Body of pancreas (tissue), 4 donors: ENCODE measurements around the gene ANGPTL4. TPM values are rescaled to one million over a fixed set of nuclear protein-coding genes. Genes with fewer than 3 reads are reported as not detected.

Experiments
- ATAC-seq: fragments of 150-250 bp; one replicate; pipeline ENCODE4 v1.9.1; 2016
- DNase-seq, 4 donors: peaks; one replicate each; pipeline ENCODE4 v3.0.0-alpha.2; 2019
- H3K27ac ChIP-seq, 4 donors: fragments of 200-600 bp; sonication (generic); 1 replicate in 3 of 4; 2 replicates in 1 of 4; pipeline versions ENCODE4 v1.5.1 to v1.6.1; 2016 to 2019; ENCODE audit warnings: mild to moderate bottlenecking in 1 of 4, mixed read lengths in 1 of 4, moderate library complexity in 1 of 4
- H3K27me3 ChIP-seq, 2 donors: fragments of 200-600 bp; sonication (generic); one replicate each; pipeline ENCODE4 v1.6.0; 2016; ENCODE audit warnings: mild to moderate bottlenecking in 1 of 2
- H3K36me3 ChIP-seq, 2 donors: fragments of 200-600 bp; sonication (generic); replicated peaks in 1 of 2; 2 replicates each; pipeline ENCODE4 v1.5.1; 2016; ENCODE audit warnings: low read depth in 2 of 2; ENCODE audit not compliant: insufficient read depth in 1 of 2
- H3K4me1 ChIP-seq: fragments of 200-600 bp; sonication (generic); one replicate; pipeline ENCODE4 v1.6.0; 2016
- H3K4me3 ChIP-seq, 2 donors: fragments of 200-600 bp; sonication (generic); 1 replicate in 1 of 2; 2 replicates in 1 of 2; pipeline ENCODE4 v1.5.1; 2016 to 2019
- H3K9me3 ChIP-seq, 3 donors: fragments of 200-600 bp; sonication (generic); 1 replicate in 2 of 3; 2 replicates in 1 of 3; pipeline ENCODE4 v1.5.1; 2016
- CTCF ChIP-seq, 7 experiments: fragments of 450-650 bp in 4 of 7; fragments of 200-600 bp in 3 of 7; sonication (generic) in 3 of 7; IDR thresholded peaks; one replicate each; pipeline ENCODE4 v1.5.1; 2016 to 2019; ENCODE audit warnings: antibody characterized with exemption in 7 of 7
- POLR2A ChIP-seq, 3 donors: fragments of 450-650 bp; IDR thresholded peaks; one replicate each; pipeline ENCODE4 v1.6.1; 2016; ENCODE audit warnings: antibody characterized with exemption in 3 of 3, mild to moderate bottlenecking in 2 of 3
- WGBS, 2 donors: methylation state at CpG; one replicate each; pipeline ENCODE4 v1.1.5; 2017; 5-methylcytosine and 5-hydroxymethylcytosine counted together
- intact Hi-C: fragments of 100-400 bp; cut with DNase I; formaldehyde crosslinking; loops from one replicate; pipeline ENCODE4 v1.15.1; 2023
- total RNA-seq, 2 donors: library from RNA; depleted of rRNA; stranded (reverse); fragments of >200 nt; gene quantifications; one replicate each; pipeline ENCODE4 v1.1.0, GENCODE V29; 2016

Gene ANGPTL4
- total RNA-seq, 2 donors from 2014 or later = 68.7 to 110 TPM

DNA sequence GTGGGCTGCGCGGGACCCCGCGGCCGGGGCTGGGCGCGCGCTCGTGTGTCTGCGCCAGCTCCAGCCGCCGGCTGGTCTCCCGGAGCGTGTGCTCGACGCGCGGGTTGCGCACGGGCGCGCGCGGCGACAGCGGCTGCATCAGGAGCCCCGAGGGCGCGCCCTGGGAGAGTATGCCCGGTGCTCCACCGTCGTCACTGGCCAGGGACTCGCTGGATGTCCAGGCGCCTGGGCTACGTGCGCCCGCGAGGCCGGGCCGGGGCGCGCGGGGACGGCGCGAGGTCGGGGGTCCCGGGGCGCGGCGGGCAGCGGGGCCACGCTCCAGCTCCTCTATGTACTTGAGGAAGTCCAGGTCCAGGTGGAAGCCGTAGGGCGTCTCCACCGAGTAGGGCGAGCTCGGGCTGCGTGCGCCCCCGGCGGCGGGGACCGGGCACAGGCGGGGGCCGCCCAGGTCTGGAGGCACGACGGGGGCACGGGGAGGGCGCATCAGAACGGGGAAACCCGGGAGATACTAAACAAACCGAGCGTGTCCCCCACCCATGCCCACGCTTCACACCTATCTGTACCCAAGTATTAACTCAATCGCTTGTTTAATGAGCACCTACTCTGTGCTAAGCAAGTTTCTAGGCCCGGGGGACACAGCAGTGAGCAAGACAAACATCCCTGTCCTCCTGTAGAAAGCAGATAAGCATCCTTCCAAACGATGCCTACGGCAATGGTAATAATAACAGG is 28.4 kb upstream of the ANGPTL4 start:
- no peaks in the 10 kb centered on the region for H3K36me3 ChIP-seq
- H3K27ac ChIP-seq = no peak overlapping the region
- DNase-seq (no peak), ATAC-seq (peak; percentile 22)
- WGBS, 2 donors = 4 to 23% methylated on average over 8 to 46 of the region's 79 CpGs
- TF ChIP-seq CTCF (IDR thresholded peaks at IDR 0.05) (no peak), POLR2A (IDR thresholded peaks at IDR 0.05) (no peak)
- H3K4me3 ChIP-seq = no peak overlapping the region
- peaks cover 18% of the 10 kb centered on the region for H3K4me1 ChIP-seq
- no peaks in the 10 kb centered on the region for H3K9me3 ChIP-seq
- peaks cover 0 to 20% of the 10 kb centered on the region in 2 donors for H3K27me3 ChIP-seq
- intact Hi-C loops = no loop called here

GRCh38 chr19:8336072-8336569 is 27.8 kb upstream of the ANGPTL4 start:
- intact Hi-C loops = no loop called here
- no peaks in the 10 kb centered on the region for H3K9me3 ChIP-seq
- H3K27ac ChIP-seq = no peak overlapping the region
- TF ChIP-seq CTCF (IDR thresholded peaks at IDR 0.05) (no peak), POLR2A (IDR thresholded peaks at IDR 0.05) (no peak)
- ATAC-seq = no peak
- H3K27me3 ChIP-seq = peaks cover 0 to 20% of the 10 kb centered on the region in 2 donors
- H3K4me3 ChIP-seq = no peak overlapping the region
- H3K36me3 ChIP-seq = no peaks in the 10 kb centered on the region
- H3K4me1 ChIP-seq = peaks cover 18% of the 10 kb centered on the region
- DNase-seq = no peak
- 30 to 45% methylated on average over 15 to 25 of the region's 27 CpGs for WGBS, 2 donors

- TF ChIP-seq POLR2A (IDR thresholded peaks at IDR 0.05) (no peak), CTCF (IDR thresholded peaks at IDR 0.05) (no peak)
- intact Hi-C loops = no loop called here
- Histone ChIP-seq H3K27me3 (peaks cover 0 to 20% of the 10 kb centered on the region in 2 donors), H3K36me3 (no peaks in the 10 kb centered on the region), H3K27ac (no peak overlapping the region), H3K4me1 (peaks cover 18% of the 10 kb centered on the region), H3K9me3 (no peaks in the 10 kb centered on the region), H3K4me3 (no peak overlapping the region)
- ATAC-seq (no peak), DNase-seq (no peak)
- WGBS, 2 donors = 56 to 64% methylated on average over 8 of the region's 8 CpGs
Measured at GRCh38 chr19:8336660-8337059, 27.3 kb upstream of the ANGPTL4 start.

- H3K4me3 ChIP-seq = no peak overlapping the region
- H3K36me3 ChIP-seq = no peaks in the 10 kb centered on the region
- H3K4me1 ChIP-seq = peaks cover 20% of the 10 kb centered on the region
- WGBS, 2 donors = 50 to 77% methylated on average over 4 to 7 of the region's 7 CpGs
- ATAC-seq = no peak
- no peak overlapping the region for H3K27ac ChIP-seq
- H3K27me3 ChIP-seq = peaks cover 0 to 20% of the 10 kb centered on the region in 2 donors
- intact Hi-C loops = no loop called here
- H3K9me3 ChIP-seq = no peaks in the 10 kb centered on the region
- no peak for TF ChIP-seq CTCF (IDR thresholded peaks at IDR 0.05)
- TF ChIP-seq POLR2A (IDR thresholded peaks at IDR 0.05) = no peak
- no peak for DNase-seq
Measured at GRCh38 chr19:8337728-8338127, 26.2 kb upstream of the ANGPTL4 start.

DNA sequence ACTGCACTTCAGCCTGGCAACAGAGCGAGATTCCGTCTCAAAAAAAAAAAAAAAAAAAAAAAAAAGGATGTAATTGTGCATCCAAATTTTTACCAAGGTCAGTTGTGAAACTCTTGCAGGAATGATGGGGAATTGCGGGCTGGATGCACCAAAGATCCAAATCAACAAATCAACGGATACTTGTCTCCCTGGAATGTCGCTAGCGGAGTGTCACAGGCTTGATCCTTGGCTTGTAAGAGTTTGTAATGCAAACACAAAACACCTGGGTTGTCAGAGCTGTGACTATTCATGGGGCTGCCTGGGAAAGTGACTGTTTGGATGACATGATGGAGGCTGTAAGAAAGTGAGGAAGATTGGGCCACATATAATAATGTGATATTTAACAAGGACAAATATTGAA is 25.1 kb upstream of the ANGPTL4 start:
- TF ChIP-seq POLR2A (IDR thresholded peaks at IDR 0.05) (no peak), CTCF (IDR thresholded peaks at IDR 0.05) (no peak)
- ATAC-seq = no peak
- 38 to 49% methylated on average over 6 of the region's 6 CpGs for WGBS, 2 donors
- peaks cover 17% of the 10 kb centered on the region for H3K4me1 ChIP-seq
- H3K27me3 ChIP-seq = peaks cover 0 to 13% of the 10 kb centered on the region in 2 donors
- no peaks in the 10 kb centered on the region for H3K9me3 ChIP-seq
- no peaks in the 10 kb centered on the region for H3K36me3 ChIP-seq
- intact Hi-C loops = no loop called here
- H3K27ac ChIP-seq = no peak overlapping the region
- DNase-seq = no peak
- no peak overlapping the region for H3K4me3 ChIP-seq
